OCI-LY1 (cell line): Measurements from ENCODE around the gene CLSTN3.

Experiments
- H2AFZ ChIP-seq: fragments of 200-600 bp; sonication (generic), shearing (Covaris generic); 2 replicates; pipeline ENCODE4 v1.6.0; 2014; ENCODE audit warnings: antibody characterized with exemption, mild to moderate bottlenecking, low read length
- H3F3A ChIP-seq: fragments of 200-600 bp; sonication (generic), shearing (Covaris generic); 2 replicates; pipeline ENCODE4 v1.6.0; 2014; ENCODE audit warnings: mild to moderate bottlenecking, antibody characterized with exemption, low read length, moderate library complexity; ENCODE audit not compliant: insufficient read depth
- H3K27ac ChIP-seq: fragments of 200-600 bp; sonication (generic); 2 replicates; pipeline ENCODE4 v1.5.1; 2014; ENCODE audit warnings: low read length, mixed run types, mild to moderate bottlenecking, low read depth; ENCODE audit not compliant: poor library complexity, severe bottlenecking
- H3K27me3 ChIP-seq: fragments of 200-600 bp; sonication (generic); 2 replicates; pipeline ENCODE4 v1.6.0; 2014; ENCODE audit warnings: antibody characterized with exemption, mild to moderate bottlenecking, low read length, moderate library complexity; ENCODE audit not compliant: insufficient read depth
- H3K36me3 ChIP-seq: fragments of 200-600 bp; sonication (generic); 2 replicates; pipeline ENCODE4 v1.6.1; 2014; ENCODE audit warnings: mild to moderate bottlenecking, antibody characterized with exemption, low read length, moderate library complexity, mixed read lengths; ENCODE audit not compliant: insufficient read depth
- H3K4me1 ChIP-seq: fragments of 200-600 bp; sonication (generic); 2 replicates; pipeline ENCODE4 v1.5.1; 2014; ENCODE audit warnings: mild to moderate bottlenecking, low read length, moderate library complexity; ENCODE audit not compliant: insufficient read depth, severe bottlenecking
- H3K4me2 ChIP-seq: fragments of 200-600 bp; sonication (generic), shearing (Covaris generic); 2 replicates; pipeline ENCODE4 v1.6.1; 2014; ENCODE audit warnings: low read length
- H3K4me3 ChIP-seq: fragments of 200-600 bp; sonication (generic); 2 replicates; pipeline ENCODE4 v1.5.1; 2014; ENCODE audit warnings: low read length, low read depth, mild to moderate bottlenecking, mixed read lengths; ENCODE audit not compliant: poor library complexity, severe bottlenecking
- H3K79me2 ChIP-seq: fragments of 200-600 bp; shearing (Covaris generic); 2 replicates; pipeline ENCODE4 v1.6.1; 2016; ENCODE audit warnings: mixed run types, low read length, mixed read lengths; ENCODE audit not compliant: insufficient read depth
- H3K9ac ChIP-seq: fragments of 200-600 bp; sonication (generic), shearing (Covaris generic); 2 replicates; pipeline ENCODE4 v1.6.1; 2014; ENCODE audit warnings: mild to moderate bottlenecking, low read length, mixed read lengths
- H3K9me2 ChIP-seq: fragments of 200-600 bp; sonication (generic), shearing (Covaris generic); 2 replicates; pipeline ENCODE4 v1.6.1; 2014; ENCODE audit warnings: low read depth, mild to moderate bottlenecking, low read length, mixed read lengths
- H3K9me3 ChIP-seq: fragments of 200-600 bp; shearing (Covaris generic); 2 replicates; pipeline ENCODE4 v1.6.1; 2014; ENCODE audit warnings: low read length, mixed read lengths
- H4K20me1 ChIP-seq: fragments of 200-600 bp; sonication (generic), shearing (Covaris generic); 2 replicates; pipeline ENCODE4 v1.6.0; 2016; ENCODE audit warnings: mild to moderate bottlenecking, low read length; ENCODE audit not compliant: insufficient read depth
- CTCF ChIP-seq: fragments of 200-600 bp; sonication (generic), shearing (Covaris generic); IDR thresholded peaks from 2 replicates; pipeline ENCODE4 v1.5.1; 2017; ENCODE audit warnings: mild to moderate bottlenecking, antibody characterized with exemption, low read length, moderate library complexity, mixed read lengths
- EZH2 ChIP-seq: fragments of 200-600 bp; sonication (generic), shearing (Covaris generic); IDR thresholded peaks from 2 replicates; pipeline ENCODE4 v1.8.0; 2017; ENCODE audit warnings: borderline replicate concordance, mixed run types, mild to moderate bottlenecking, antibody characterized with exemption, low read length, moderate library complexity, mixed read lengths

Gene CLSTN3

GRCh38 chr12:7161811-7162210 lies 31.6 kb downstream of the CLSTN3 start:
- Histone ChIP-seq H3K4me1 (no peaks in the 10 kb centered on the region), H4K20me1 (no peaks in the 10 kb centered on the region), H2AFZ (no peak overlapping the region), H3F3A (no peaks in the 10 kb centered on the region), H3K9me3 (no peaks in the 10 kb centered on the region), H3K9me2 (no peaks in the 10 kb centered on the region), H3K4me3 (no peak overlapping the region), H3K27ac (no peak overlapping the region), H3K9ac (no peak overlapping the region), H3K79me2 (no peaks in the 10 kb centered on the region), H3K27me3 (no peaks in the 10 kb centered on the region; the same call in 1 of the 2 replicates), H3K36me3 (no peaks in the 10 kb centered on the region), H3K4me2 (no peak overlapping the region)
- TF ChIP-seq CTCF (no peak), EZH2 (no peak)

GRCh38 chr12:7162691-7163114 lies 32.5 kb downstream of the CLSTN3 start:
- Histone ChIP-seq H3K79me2 (no peaks in the 10 kb centered on the region), H3K27me3 (no peaks in the 10 kb centered on the region; the same call in 1 of the 2 replicates), H3K9me3 (peaks cover 5% of the 10 kb centered on the region), H4K20me1 (no peaks in the 10 kb centered on the region), H3K4me3 (no peak overlapping the region), H3F3A (no peaks in the 10 kb centered on the region), H3K27ac (no peak overlapping the region), H3K9me2 (no peaks in the 10 kb centered on the region), H3K4me1 (no peaks in the 10 kb centered on the region), H3K9ac (no peak overlapping the region), H2AFZ (no peak overlapping the region), H3K4me2 (no peak overlapping the region), H3K36me3 (no peaks in the 10 kb centered on the region)
- TF ChIP-seq CTCF (no peak), EZH2 (no peak)

- Histone ChIP-seq H3K9me2 (no peaks in the 10 kb centered on the region), H3K4me1 (no peaks in the 10 kb centered on the region), H3F3A (no peaks in the 10 kb centered on the region), H3K79me2 (no peaks in the 10 kb centered on the region), H3K4me3 (no peak overlapping the region), H3K27me3 (no peaks in the 10 kb centered on the region), H3K9ac (no peak overlapping the region), H3K27ac (no peak overlapping the region), H4K20me1 (no peaks in the 10 kb centered on the region), H2AFZ (no peak overlapping the region), H3K4me2 (no peak overlapping the region), H3K9me3 (peaks cover 33% of the 10 kb centered on the region), H3K36me3 (no peaks in the 10 kb centered on the region)
- TF ChIP-seq EZH2 (no peak), CTCF (no peak)
These were observed 39.8 kb downstream of the CLSTN3 start for GRCh38 chr12:7169951-7170350.
